Right forelimb (tissue), 1 donor: ENCODE results near the gene RNGTT.

Experiments used
- DNase-seq: peaks from one replicate; pipeline ENCODE4 v3.0.0-alpha.2; 2018

The RNGTT gene

GRCh38 chr6:88641178-88641903 lies 322.1 kb downstream of the RNGTT start:
- no peak for DNase-seq

GRCh38 chr6:88637761-88638545 lies 325.5 kb downstream of the RNGTT start:
- no peak for DNase-seq

- DNase-seq = no peak
Measured at GRCh38 chr6:88636871-88637270, 326.5 kb downstream of the RNGTT start.

- DNase-seq = no peak
Measured at GRCh38 chr6:88633782-88634181, 329.6 kb downstream of the RNGTT start.

GRCh38 chr6:88631830-88632229 lies 331.6 kb downstream of the RNGTT start:
- DNase-seq = no peak

- no peak for DNase-seq
Measured at GRCh38 chr6:88629838-88630494, 333.5 kb downstream of the RNGTT start.

- no peak for DNase-seq
Measured at GRCh38 chr6:88626460-88626859, 337.0 kb downstream of the RNGTT start.

- DNase-seq = no peak
Measured at GRCh38 chr6:88623531-88623930, 339.9 kb downstream of the RNGTT start.

- DNase-seq = no peak
Measured at GRCh38 chr6:88619951-88620350, 343.5 kb downstream of the RNGTT start.

- no peak for DNase-seq
Measured at GRCh38 chr6:88616380-88616779, 347.0 kb downstream of the RNGTT start.

GRCh38 chr6:88614316-88614877 lies 349.0 kb downstream of the RNGTT start:
- no peak for DNase-seq

DNA sequence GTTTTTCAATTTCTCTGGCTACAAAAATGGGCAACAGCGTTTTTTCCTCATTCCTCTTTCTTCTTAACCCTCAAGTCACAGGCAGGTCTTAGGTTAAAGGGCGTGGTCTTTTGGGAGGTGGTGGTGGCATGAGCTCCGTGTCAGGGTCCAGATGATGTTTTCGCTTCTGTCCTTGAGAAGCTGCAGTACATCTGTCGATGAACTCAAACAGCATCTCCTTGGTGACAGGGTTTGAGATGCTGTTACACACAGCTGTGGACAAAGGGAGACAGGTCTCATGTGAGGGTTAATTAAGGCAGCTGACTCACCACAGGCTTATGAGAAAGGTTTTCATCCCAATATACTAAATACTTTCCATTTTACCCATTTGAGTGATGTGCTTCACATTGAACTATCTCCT lies 350.8 kb downstream of the RNGTT start:
- DNase-seq = no peak

GRCh38 chr6:88611721-88612120 lies 351.7 kb downstream of the RNGTT start:
- DNase-seq = no peak

DNA sequence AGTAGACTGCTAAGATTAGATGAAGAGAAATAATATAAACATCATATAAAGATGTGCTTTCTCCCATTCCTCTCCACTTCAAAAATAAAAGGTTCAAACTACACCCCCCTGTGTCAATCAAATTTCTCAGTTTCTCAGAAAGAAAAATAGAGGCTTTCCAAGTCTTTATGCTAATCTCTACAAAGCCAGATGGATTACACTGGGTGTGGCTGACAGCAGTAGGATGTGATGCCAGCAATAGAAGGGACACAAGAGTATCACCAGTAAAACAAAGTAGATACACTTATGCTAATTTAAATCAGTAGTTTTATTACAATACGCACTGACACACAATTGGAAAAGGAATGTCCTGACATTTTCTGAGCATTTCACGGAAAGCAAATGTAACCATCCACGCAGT lies 353.4 kb downstream of the RNGTT start:
- no peak for DNase-seq

GRCh38 chr6:88605271-88605670 lies 358.1 kb downstream of the RNGTT start:
- no peak for DNase-seq

DNA sequence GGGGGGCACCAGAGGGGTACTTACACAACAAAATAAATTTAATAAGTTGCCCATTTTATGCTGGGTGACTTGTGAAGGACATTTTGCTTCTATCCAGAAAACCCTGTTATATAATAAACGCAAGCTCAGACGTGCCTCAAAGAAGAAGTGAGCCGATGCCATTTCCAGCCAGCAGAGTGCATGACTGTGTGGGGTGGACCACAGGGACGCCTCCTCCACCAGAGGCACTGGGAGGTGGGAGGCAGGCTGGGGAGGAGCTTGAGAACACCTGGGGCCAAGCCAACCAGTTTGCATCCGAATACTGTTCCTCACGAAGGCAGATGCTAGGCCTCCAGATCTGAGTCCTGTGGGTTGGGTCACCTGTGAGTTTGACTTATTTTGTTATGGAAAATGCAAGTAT lies 363.8 kb downstream of the RNGTT start:
- DNase-seq = no peak

GRCh38 chr6:88596801-88597200 lies 366.6 kb downstream of the RNGTT start:
- no peak for DNase-seq

DNA sequence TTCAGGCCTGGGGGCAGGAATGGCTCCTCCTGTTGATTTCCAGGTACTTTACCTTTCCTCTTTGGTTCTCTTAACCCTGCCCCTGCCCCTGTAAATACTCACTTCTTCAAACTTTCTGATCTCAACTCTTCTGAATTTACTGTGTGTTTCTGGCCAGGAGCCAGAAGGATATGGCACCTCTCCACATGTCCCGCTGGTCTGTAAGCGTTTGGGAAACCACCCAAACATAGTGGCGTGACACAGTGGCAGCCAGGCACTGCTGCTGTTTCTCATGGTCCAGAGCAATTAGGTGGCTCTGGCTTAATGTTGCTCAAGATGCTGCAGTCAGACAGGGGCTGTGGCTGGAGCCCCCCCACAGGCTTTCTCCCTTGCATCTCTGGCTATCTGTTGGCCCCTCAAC lies 374.5 kb downstream of the RNGTT start:
- DNase-seq = no peak

GRCh38 chr6:88587150-88587520 lies 376.3 kb downstream of the RNGTT start:
- no peak for DNase-seq

- DNase-seq = no peak
Measured at GRCh38 chr6:88586371-88587149, 376.9 kb downstream of the RNGTT start.

DNA sequence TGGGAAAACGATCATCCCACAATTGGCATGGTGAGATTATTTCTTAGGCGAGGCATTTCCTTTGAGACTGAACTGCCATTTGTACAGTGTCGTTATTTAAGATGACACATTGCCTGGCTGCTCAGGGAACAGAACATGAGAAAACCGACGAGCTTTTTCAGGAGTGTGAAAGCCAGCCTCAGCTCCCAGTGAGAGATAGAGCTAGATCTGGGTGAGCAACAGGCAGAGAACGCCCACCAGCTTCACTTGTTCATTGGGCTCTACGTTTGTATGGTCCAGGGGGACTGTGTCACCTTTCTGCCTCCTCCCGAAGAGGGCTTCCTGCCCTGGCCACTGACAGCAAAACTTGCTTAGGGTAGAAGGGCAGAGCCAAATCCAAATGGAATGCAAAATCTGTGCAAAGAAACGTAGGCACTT lies 378.1 kb downstream of the RNGTT start:
- DNase-seq = no peak

DNA sequence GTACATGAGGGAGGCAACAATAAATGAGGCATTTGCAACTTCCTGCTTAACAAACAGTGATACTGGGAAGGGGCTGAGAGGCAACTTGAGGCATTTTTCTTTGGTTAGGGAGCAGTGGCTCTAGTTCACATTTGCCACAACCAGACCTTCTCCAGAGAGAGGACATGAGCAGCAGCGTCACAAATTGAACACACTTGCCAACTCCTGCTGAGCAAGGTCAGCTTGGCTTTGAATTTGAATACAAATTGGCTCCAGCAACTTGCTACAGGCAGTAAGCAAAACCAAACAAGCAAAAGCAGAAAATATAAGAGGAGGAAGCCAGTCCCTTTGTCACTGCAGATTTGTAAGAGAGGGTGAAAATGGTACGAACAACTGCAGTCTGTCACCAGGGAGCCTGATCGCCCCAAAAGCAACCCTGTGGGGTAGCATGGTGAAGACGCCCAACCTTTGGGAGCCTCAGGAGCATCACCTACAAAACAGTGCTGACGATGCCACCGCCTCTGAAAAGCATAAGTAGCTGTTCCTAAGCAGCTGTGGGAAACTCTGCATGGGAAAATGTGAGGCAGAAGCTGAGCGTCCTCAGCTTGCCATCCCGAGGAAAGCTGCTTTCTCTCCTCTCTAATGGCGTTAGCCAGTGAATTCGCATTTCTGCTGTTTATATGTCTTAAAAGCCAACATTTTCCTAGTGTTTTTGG lies 378.7 kb downstream of the RNGTT start:
- no peak for DNase-seq
